Endothelial cell of umbilical vein (primary cell): ENCODE results near the gene PHC1.

Source experiments
- EZH2 ChIP-seq: IDR thresholded peaks from 2 replicates; pipeline ENCODE4 v1.6.1; 2012; ENCODE audit warnings: borderline replicate concordance, low read depth, mild to moderate bottlenecking, moderate library complexity, low read length, inconsistent platforms; ENCODE audit not compliant: severe bottlenecking
- FOS ChIP-seq: IDR thresholded peaks from 2 replicates; pipeline ENCODE4 v1.6.1; 2011; ENCODE audit warnings: mild to moderate bottlenecking, low read length, moderate library complexity, borderline replicate concordance; ENCODE audit not compliant: insufficient read depth
- GATA2 ChIP-seq: IDR thresholded peaks from 2 replicates; pipeline ENCODE4 v1.7.0; 2011; ENCODE audit warnings: low read depth, mild to moderate bottlenecking, moderate library complexity, mixed read lengths, low read length; ENCODE audit not compliant: insufficient read length, insufficient read depth
- MYC ChIP-seq: IDR thresholded peaks from one replicate; pipeline ENCODE4 v1.6.1; 2011; ENCODE audit warnings: mild to moderate bottlenecking, low read depth, low read length
- POLR2A ChIP-seq: IDR thresholded peaks from 2 replicates; pipeline ENCODE4 v1.6.1; 2012; ENCODE audit warnings: low read depth, mild to moderate bottlenecking, control low read depth, low read length
- POLR2AphosphoS5 ChIP-seq: IDR thresholded peaks from 2 replicates; pipeline ENCODE4 v1.6.1; 2012; ENCODE audit warnings: low read depth, mild to moderate bottlenecking, control low read depth, low read length, moderate library complexity; ENCODE audit not compliant: insufficient read depth
- TF ChIP-seq, protein P1 (sequence below), 2 donors: IDR thresholded peaks; 1 replicate in 1 of 2; 2 replicates in 1 of 2; pipeline ENCODE4 v1.5.1; 2011; ENCODE audit warnings: low read length in 2 of 2, mild to moderate bottlenecking in 2 of 2, moderate library complexity in 2 of 2, control low read depth in 1 of 2, inconsistent platforms in 1 of 2, low read depth in 1 of 2; ENCODE audit not compliant: insufficient read depth in 1 of 2; ENCODE audit errors: extremely low read depth in 1 of 2
- TF ChIP-seq, protein P2 (sequence below): IDR thresholded peaks from 2 replicates; pipeline ENCODE4 v1.6.1; 2011; ENCODE audit not compliant: insufficient read depth, insufficient read length

DNA sequence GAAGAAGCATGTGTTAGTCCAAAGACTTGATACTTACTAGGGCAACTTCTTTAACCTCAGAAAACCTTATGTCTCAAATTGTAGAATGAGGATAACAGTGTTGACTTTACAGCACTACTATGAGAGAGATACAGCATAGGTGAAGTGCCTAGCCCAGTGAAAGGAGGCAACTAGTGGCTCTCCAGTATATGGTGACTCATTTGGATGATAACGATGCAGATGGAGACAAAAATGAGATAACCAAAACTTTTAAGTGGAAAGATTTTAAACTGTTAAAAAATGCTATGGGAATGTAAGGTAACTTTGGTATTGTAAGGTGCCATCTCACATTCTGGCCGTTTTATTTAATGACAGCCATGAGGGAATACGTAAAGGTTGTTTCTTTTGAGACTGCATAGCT, 2.7 kb downstream of the PHC1 start:
- TF ChIP-seq, protein P1, sequence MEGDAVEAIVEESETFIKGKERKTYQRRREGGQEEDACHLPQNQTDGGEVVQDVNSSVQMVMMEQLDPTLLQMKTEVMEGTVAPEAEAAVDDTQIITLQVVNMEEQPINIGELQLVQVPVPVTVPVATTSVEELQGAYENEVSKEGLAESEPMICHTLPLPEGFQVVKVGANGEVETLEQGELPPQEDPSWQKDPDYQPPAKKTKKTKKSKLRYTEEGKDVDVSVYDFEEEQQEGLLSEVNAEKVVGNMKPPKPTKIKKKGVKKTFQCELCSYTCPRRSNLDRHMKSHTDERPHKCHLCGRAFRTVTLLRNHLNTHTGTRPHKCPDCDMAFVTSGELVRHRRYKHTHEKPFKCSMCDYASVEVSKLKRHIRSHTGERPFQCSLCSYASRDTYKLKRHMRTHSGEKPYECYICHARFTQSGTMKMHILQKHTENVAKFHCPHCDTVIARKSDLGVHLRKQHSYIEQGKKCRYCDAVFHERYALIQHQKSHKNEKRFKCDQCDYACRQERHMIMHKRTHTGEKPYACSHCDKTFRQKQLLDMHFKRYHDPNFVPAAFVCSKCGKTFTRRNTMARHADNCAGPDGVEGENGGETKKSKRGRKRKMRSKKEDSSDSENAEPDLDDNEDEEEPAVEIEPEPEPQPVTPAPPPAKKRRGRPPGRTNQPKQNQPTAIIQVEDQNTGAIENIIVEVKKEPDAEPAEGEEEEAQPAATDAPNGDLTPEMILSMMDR (IDR thresholded peaks at IDR 0.05; ENCODE audit: extremely low read depth in 1 of 2, insufficient read depth in 1 of 2, low read depth in 1 of 2, low read length in 2 of 2) = no peak
- TF ChIP-seq POLR2A = no peak
- TF ChIP-seq, protein P2, sequence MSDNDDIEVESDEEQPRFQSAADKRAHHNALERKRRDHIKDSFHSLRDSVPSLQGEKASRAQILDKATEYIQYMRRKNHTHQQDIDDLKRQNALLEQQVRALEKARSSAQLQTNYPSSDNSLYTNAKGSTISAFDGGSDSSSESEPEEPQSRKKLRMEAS = no peak
- TF ChIP-seq POLR2AphosphoS5 = no peak
- TF ChIP-seq EZH2 = no peak
- no peak for TF ChIP-seq MYC
- no peak for TF ChIP-seq GATA2
- TF ChIP-seq FOS = no peak
